OCI-LY3 (cell line): Measurements from ENCODE around the gene QSOX2.

Experiments
- EZH2phosphoT487 ChIP-seq: fragments of 200-600 bp; shearing (Covaris generic); IDR thresholded peaks from 2 replicates; pipeline ENCODE4 v1.6.1; 2018; ENCODE audit warnings: antibody characterized with exemption, mixed run types, low read depth
- TF ChIP-seq, protein P1 (sequence below): fragments of 200-600, 300-600 bp; sonication (generic); IDR thresholded peaks from 2 replicates; pipeline ENCODE4 v1.5.1; 2014; ENCODE audit warnings: antibody characterized with exemption, low read length, low read depth

DNA sequence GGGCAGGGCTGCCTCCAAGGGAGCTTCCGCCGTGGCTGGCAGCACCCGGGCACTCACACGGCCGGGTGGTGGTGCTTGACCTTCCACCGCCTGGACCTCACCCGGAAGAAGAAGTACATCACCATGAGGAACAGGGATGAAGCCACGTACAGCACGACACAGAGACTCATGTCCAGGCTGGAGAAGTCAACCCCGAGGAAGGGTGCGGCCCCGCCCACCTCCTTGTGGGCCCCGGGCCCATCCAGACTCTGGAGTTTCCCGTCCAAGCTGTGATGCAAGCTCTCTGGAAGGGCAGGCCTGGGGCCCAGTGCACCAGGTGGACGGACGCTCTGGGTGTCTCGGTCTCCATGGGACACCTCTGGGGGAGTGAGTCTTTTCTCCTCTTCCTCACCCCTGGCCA lies 36.9 kb downstream of the QSOX2 start:
- TF ChIP-seq, protein P1, sequence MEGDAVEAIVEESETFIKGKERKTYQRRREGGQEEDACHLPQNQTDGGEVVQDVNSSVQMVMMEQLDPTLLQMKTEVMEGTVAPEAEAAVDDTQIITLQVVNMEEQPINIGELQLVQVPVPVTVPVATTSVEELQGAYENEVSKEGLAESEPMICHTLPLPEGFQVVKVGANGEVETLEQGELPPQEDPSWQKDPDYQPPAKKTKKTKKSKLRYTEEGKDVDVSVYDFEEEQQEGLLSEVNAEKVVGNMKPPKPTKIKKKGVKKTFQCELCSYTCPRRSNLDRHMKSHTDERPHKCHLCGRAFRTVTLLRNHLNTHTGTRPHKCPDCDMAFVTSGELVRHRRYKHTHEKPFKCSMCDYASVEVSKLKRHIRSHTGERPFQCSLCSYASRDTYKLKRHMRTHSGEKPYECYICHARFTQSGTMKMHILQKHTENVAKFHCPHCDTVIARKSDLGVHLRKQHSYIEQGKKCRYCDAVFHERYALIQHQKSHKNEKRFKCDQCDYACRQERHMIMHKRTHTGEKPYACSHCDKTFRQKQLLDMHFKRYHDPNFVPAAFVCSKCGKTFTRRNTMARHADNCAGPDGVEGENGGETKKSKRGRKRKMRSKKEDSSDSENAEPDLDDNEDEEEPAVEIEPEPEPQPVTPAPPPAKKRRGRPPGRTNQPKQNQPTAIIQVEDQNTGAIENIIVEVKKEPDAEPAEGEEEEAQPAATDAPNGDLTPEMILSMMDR, result no peak
- TF ChIP-seq EZH2phosphoT487, result no peak
